Adrenal gland (tissue), 12 donors: ENCODE data around the gene PGBD2. TPM values are rescaled to one million over a fixed set of nuclear protein-coding genes. Genes with fewer than 3 reads are reported as not detected.

Experiments
- polyA plus RNA-seq, 3 donors: library from polyadenylated mRNA; stranded (reverse); fragments of 200-250 nt in 2 of 3; fragments of 350-450 nt in 1 of 3; fragmentation: Illumina TruSeq in 1 of 3; extraction: RNeasy Lipid Tissue Mini Kit (QIAGEN cat#74804) in 1 of 3; gene quantifications; one replicate each; pipeline ENCODE4 v1.2.3, GENCODE V29; 2013 to 2014
- small RNA-seq, 2 donors: library from RNA; depleted of rRNA; stranded (forward); fragments of <200 nt; gene quantifications; one replicate each; pipeline ENCODE3, GENCODE V24; 2016
- total RNA-seq, 9 donors: library from RNA; depleted of rRNA in 4 of 9; stranded (reverse); fragments of >200 nt in 4 of 9; fragments of 120-200 nt in 1 of 9; fragmentation: NEBNext Ultra II Directional in 1 of 9; extraction: Animal tissue kit (Norgen Biotek cat#: 25700) in 1 of 9; gene quantifications; one replicate each; pipeline versions ENCODE4 v1.1.0 to v1.2.4, GENCODE V29; 2013 to 2023
- donor health status: healthy with polysubstance abuse.
- donor health status: Bipolar disorder and iron deficiency.
- donor health status: DM: yes; HTN: yes; CAD: no.
- donor health status: DM: no; HTN: no; CAD: no.
- donor health status: DM: no; HTN: no; CAD: no.
- donor health status: DM: yes; HTN: yes; CAD: no.

Gene PGBD2
- total and polyA plus RNA-seq, 12 donors, result 1.6 to 9.2 (median 4.6) TPM

Small RNAs within 50 kb of the gene (small RNA-seq; reads per million reads assigned to genes)
- gene RNU6-1205P, result 0 reads per million in 2 donors

Other genes starting within 250 kb of the PGBD2 start
- gene OR14I1, start 203.5 kb upstream of the PGBD2 start, total RNA-seq, result not detected
- not detected for gene OR14I1, start 203.5 kb upstream of the PGBD2 start, polyA plus RNA-seq
- not detected for gene LYPD8, start 150.5 kb upstream of the PGBD2 start, total RNA-seq
- under 1 TPM in 1 of 3 donors, not detected in 2; 0.13 TPM for gene LYPD8, start 150.5 kb upstream of the PGBD2 start, polyA plus RNA-seq
- gene SH3BP5L, start 80.3 kb upstream of the PGBD2 start, total RNA-seq, result 10 to 100 TPM; 19.3 to 36.9 (median 27.1) TPM
- gene SH3BP5L, start 80.3 kb upstream of the PGBD2 start, polyA plus RNA-seq, result 10 to 100 TPM; 15.4 to 29.2 (median 16.9) TPM
- gene ZNF672, start 68.0 kb upstream of the PGBD2 start, total RNA-seq, result 10 to 100 TPM; 16.2 to 47.5 (median 30.0) TPM
- 10 to 100 TPM in 2 of 3 donors, 1 to 10 TPM in 1; 9.5 to 14.8 (median 12.5) TPM for gene ZNF672, start 68.0 kb upstream of the PGBD2 start, polyA plus RNA-seq
- gene ZNF692, start 47.1 kb upstream of the PGBD2 start, total RNA-seq, result 10 to 100 TPM; 11.5 to 70.2 (median 27.8) TPM
- gene ZNF692, start 47.1 kb upstream of the PGBD2 start, polyA plus RNA-seq, result 100 to 1,000 TPM in 2 of 3 donors, 10 to 100 TPM in 1; 10.3 to 366 (median 155) TPM